ENCODE data around the gene LAMP5.

- TF ChIP-seq, protein P1, sequence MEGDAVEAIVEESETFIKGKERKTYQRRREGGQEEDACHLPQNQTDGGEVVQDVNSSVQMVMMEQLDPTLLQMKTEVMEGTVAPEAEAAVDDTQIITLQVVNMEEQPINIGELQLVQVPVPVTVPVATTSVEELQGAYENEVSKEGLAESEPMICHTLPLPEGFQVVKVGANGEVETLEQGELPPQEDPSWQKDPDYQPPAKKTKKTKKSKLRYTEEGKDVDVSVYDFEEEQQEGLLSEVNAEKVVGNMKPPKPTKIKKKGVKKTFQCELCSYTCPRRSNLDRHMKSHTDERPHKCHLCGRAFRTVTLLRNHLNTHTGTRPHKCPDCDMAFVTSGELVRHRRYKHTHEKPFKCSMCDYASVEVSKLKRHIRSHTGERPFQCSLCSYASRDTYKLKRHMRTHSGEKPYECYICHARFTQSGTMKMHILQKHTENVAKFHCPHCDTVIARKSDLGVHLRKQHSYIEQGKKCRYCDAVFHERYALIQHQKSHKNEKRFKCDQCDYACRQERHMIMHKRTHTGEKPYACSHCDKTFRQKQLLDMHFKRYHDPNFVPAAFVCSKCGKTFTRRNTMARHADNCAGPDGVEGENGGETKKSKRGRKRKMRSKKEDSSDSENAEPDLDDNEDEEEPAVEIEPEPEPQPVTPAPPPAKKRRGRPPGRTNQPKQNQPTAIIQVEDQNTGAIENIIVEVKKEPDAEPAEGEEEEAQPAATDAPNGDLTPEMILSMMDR (IDR thresholded peaks at IDR 0.05), result no peak
- no peak for TF ChIP-seq POLR2A (IDR thresholded peaks at IDR 0.05)
These were observed 324 bp upstream of the LAMP5 start for GRCh38 chr20:9514072-9514460.
